ENCODE data around the gene RNASE13. TPM values are rescaled to one million over a fixed set of nuclear protein-coding genes. Genes with fewer than 3 reads are reported as not detected.
A peak's percentile ranks its signal among the peaks of the same experiment; 100 is the strongest.

Gene RNASE13
- total RNA-seq, 1 experiment from 2014 or later = not detected

- no TSS peak for BruUV-seq (replicated peaks)
- Histone ChIP-seq H3K27ac (ENCODE audit: low read depth, low read length, poor library complexity, severe bottlenecking) (no peak overlapping the region), H3K9me3 (ENCODE audit: low read depth, low read length, poor library complexity, severe bottlenecking) (no peaks in the 10 kb centered on the region), H3K27me3 (replicated peaks; ENCODE audit: insufficient read depth, low read depth, low read length, poor library complexity) (no peaks in the 10 kb centered on the region), H3K4me1 (ENCODE audit: insufficient read depth, low read length, poor library complexity, severe bottlenecking) (no peaks in the 10 kb centered on the region), H3K4me3 (ENCODE audit: low read depth, low read length, poor library complexity, severe bottlenecking) (no peak overlapping the region), H3K36me3 (ENCODE audit: insufficient read depth, low read length, poor library complexity, severe bottlenecking) (no peaks in the 10 kb centered on the region)
- CTCF ChIA-PET = no interaction called here
- DNase-seq (ENCODE audit: low spot score) = peak; percentile 10
- intact Hi-C loops (cut with micrococcal nuclease; ENCODE audit: unreplicated experiment) = no loop called here
- POLR2A ChIA-PET (ENCODE audit: low non-redundant PET) = no interaction called here
- no peak for TF ChIP-seq CTCF (conservative IDR thresholded peaks at IDR 0.05; ENCODE audit: low read depth, low read length)
- TF ChIP-seq EZH2 (IDR thresholded peaks at IDR 0.05; ENCODE audit: borderline replicate concordance, low read depth, low read length, poor library complexity, severe bottlenecking) = no peak
Measured at GRCh38 chr14:21043974-21044618, 9.5 kb upstream of the RNASE13 start.

GRCh38 chr14:21043387-21043973, 8.9 kb upstream of the RNASE13 start:
- H3K9me3 ChIP-seq (ENCODE audit: low read depth, low read length, poor library complexity, severe bottlenecking) = no peaks in the 10 kb centered on the region
- ChIA-PET CTCF (no interaction called here), POLR2A (ENCODE audit: low non-redundant PET) (no interaction called here)
- TF ChIP-seq EZH2 (IDR thresholded peaks at IDR 0.05; ENCODE audit: borderline replicate concordance, low read depth, low read length, poor library complexity, severe bottlenecking) (no peak), CTCF (conservative IDR thresholded peaks at IDR 0.05; ENCODE audit: low read depth, low read length) (no peak)
- BruUV-seq (replicated peaks) = no TSS peak
- no peaks in the 10 kb centered on the region for H3K36me3 ChIP-seq (ENCODE audit: insufficient read depth, low read length, poor library complexity, severe bottlenecking)
- no peaks in the 10 kb centered on the region for H3K4me1 ChIP-seq (ENCODE audit: insufficient read depth, low read length, poor library complexity, severe bottlenecking)
- no peaks in the 10 kb centered on the region for H3K27me3 ChIP-seq (replicated peaks; ENCODE audit: insufficient read depth, low read depth, low read length, poor library complexity)
- no peak overlapping the region for H3K27ac ChIP-seq (ENCODE audit: low read depth, low read length, poor library complexity, severe bottlenecking)
- intact Hi-C loops (cut with micrococcal nuclease; ENCODE audit: unreplicated experiment) = no loop called here
- no peak for DNase-seq (ENCODE audit: low spot score)
- no peak overlapping the region for H3K4me3 ChIP-seq (ENCODE audit: low read depth, low read length, poor library complexity, severe bottlenecking)

- CTCF ChIA-PET = no interaction called here
- no peak overlapping the region for H3K27ac ChIP-seq (ENCODE audit: low read depth, low read length, poor library complexity, severe bottlenecking)
- H3K36me3 ChIP-seq (ENCODE audit: insufficient read depth, low read length, poor library complexity, severe bottlenecking) = no peaks in the 10 kb centered on the region
- TF ChIP-seq CTCF (conservative IDR thresholded peaks at IDR 0.05; ENCODE audit: low read depth, low read length) = no peak
- no peak for TF ChIP-seq EZH2 (IDR thresholded peaks at IDR 0.05; ENCODE audit: borderline replicate concordance, low read depth, low read length, poor library complexity, severe bottlenecking)
- POLR2A ChIA-PET (ENCODE audit: low non-redundant PET) = no interaction called here
- intact Hi-C loops (cut with micrococcal nuclease; ENCODE audit: unreplicated experiment) = no loop called here
- no peak overlapping the region for H3K4me3 ChIP-seq (ENCODE audit: low read depth, low read length, poor library complexity, severe bottlenecking)
- BruUV-seq (replicated peaks) = no TSS peak
- DNase-seq (ENCODE audit: low spot score) = no peak
- no peaks in the 10 kb centered on the region for H3K9me3 ChIP-seq (ENCODE audit: low read depth, low read length, poor library complexity, severe bottlenecking)
- H3K27me3 ChIP-seq (replicated peaks; ENCODE audit: insufficient read depth, low read depth, low read length, poor library complexity) = no peaks in the 10 kb centered on the region
- H3K4me1 ChIP-seq (ENCODE audit: insufficient read depth, low read length, poor library complexity, severe bottlenecking) = no peaks in the 10 kb centered on the region
Measured at GRCh38 chr14:21042918-21043317, 8.3 kb upstream of the RNASE13 start.
